Daoy (cell line): Measurements from ENCODE around the gene TAMALIN. TPM values are rescaled to one million over a fixed set of nuclear protein-coding genes. Genes with fewer than 3 reads are reported as not detected.
"Not testable (repeated sequence)": the region's sequence is repeated elsewhere in the genome, so short reads cannot be mapped to it uniquely, and the experiment has no call there.

ENCODE experiments used
- DNase-seq: peaks from one replicate; pipeline ENCODE4 v3.0.0-alpha.2; 2015; ENCODE audit warnings: low read depth
- total RNA-seq: library from RNA; depleted of rRNA; stranded (reverse); fragments of >200 nt; shearing (Covaris generic); gene quantifications from 2 replicates; pipeline ENCODE4 v1.2.3, GENCODE V29; 2014; rRNA removed

Gene TAMALIN
- total RNA-seq = 1.1 and 2.1 TPM in 2 replicates

- peak; percentile 70 for DNase-seq
These were observed at the start of gene TAMALIN for GRCh38 chr12:52006726-52007157. TAMALIN (plus strand) TSS chr12:52006946; CDS start chr12:52007020, 74 bp downstream.

GRCh38 chr12:51958542-51958941 lies 48.2 kb upstream of the TAMALIN start:
- DNase-seq = no peak

GRCh38 chr12:51959211-51959610 lies 47.5 kb upstream of the TAMALIN start:
- DNase-seq = no peak

- no peak for DNase-seq
These were observed 46.8 kb upstream of the TAMALIN start for GRCh38 chr12:51959921-51960320.

GRCh38 chr12:51960488-51960887 lies 46.3 kb upstream of the TAMALIN start:
- DNase-seq = no peak

- no peak for DNase-seq
These were observed 45.9 kb upstream of the TAMALIN start for GRCh38 chr12:51960890-51961289.

- no peak for DNase-seq
These were observed 44.9 kb upstream of the TAMALIN start for GRCh38 chr12:51961834-51962233.

- DNase-seq = no peak
These were observed 44.0 kb upstream of the TAMALIN start for GRCh38 chr12:51962737-51963136.

GRCh38 chr12:51963477-51963876 lies 43.3 kb upstream of the TAMALIN start:
- DNase-seq = no peak

GRCh38 chr12:51969643-51970042 lies 37.1 kb upstream of the TAMALIN start:
- DNase-seq = no peak

GRCh38 chr12:51970904-51971646 lies 35.7 kb upstream of the TAMALIN start:
- DNase-seq = peak; percentile 74

GRCh38 chr12:51971679-51972421 lies 34.9 kb upstream of the TAMALIN start:
- no peak for DNase-seq

- no peak for DNase-seq
These were observed 34.3 kb upstream of the TAMALIN start for GRCh38 chr12:51972422-51972812.

- peak; percentile 67 for DNase-seq
These were observed 33.9 kb upstream of the TAMALIN start for GRCh38 chr12:51972849-51973273.

- DNase-seq = no peak
These were observed 33.2 kb upstream of the TAMALIN start for GRCh38 chr12:51973560-51973959.

- DNase-seq = no peak
These were observed 32.1 kb upstream of the TAMALIN start for GRCh38 chr12:51974646-51975045.

- no peak for DNase-seq
These were observed 31.6 kb upstream of the TAMALIN start for GRCh38 chr12:51975196-51975595.

GRCh38 chr12:51976376-51977160 lies 30.2 kb upstream of the TAMALIN start:
- DNase-seq = peak; percentile 58

- no peak for DNase-seq
These were observed 29.4 kb upstream of the TAMALIN start for GRCh38 chr12:51977320-51977753.

- not testable (repeated sequence) for DNase-seq
These were observed 27.4 kb upstream of the TAMALIN start for GRCh38 chr12:51979306-51979705.

- DNase-seq = peak; percentile 75
These were observed 26.5 kb upstream of the TAMALIN start for GRCh38 chr12:51980051-51980808.

- DNase-seq = no peak
These were observed 26.0 kb upstream of the TAMALIN start for GRCh38 chr12:51980809-51981127.
